ENCODE measurements around the gene DIMT1.

The DIMT1 gene

GRCh38 chr5:62412549-62413329, 9.0 kb upstream of the DIMT1 start, which contains the start of gene IPO11 (continued):
- TF ChIP-seq PRDM2 (tag by site-specific recombination; IDR thresholded peaks at IDR 0.05; ENCODE audit: borderline replicate concordance) (no peak), BCL11A (tag by site-specific recombination; IDR thresholded peaks at IDR 0.05; ENCODE audit: low read depth) (no peak), ZNF792 (tag by site-specific recombination; IDR thresholded peaks at IDR 0.05) (no peak), ZNF391 (tag by site-specific recombination; IDR thresholded peaks at IDR 0.05; ENCODE audit: borderline replicate concordance, low read depth) (peak; percentile 41; the same call in 1 of the 2 replicates), OVOL3 (tag by site-specific recombination; IDR thresholded peaks at IDR 0.05) (0 out of 2 replicates have a peak, but pooled peaks have one; percentile 29), REST (tag by site-specific recombination; IDR thresholded peaks at IDR 0.05) (peak; percentile 32; the same call in 1 of the 2 replicates), SP7 (tag by site-specific recombination; IDR thresholded peaks at IDR 0.05) (peak; percentile 73), WT1 (tag by site-specific recombination; IDR thresholded peaks at IDR 0.05) (peak; percentile 39; the same call in 1 of the 2 replicates), ZBTB26 (tag by site-specific recombination; optimal IDR thresholded peaks at IDR 0.05) (peak; percentile 68), INSM2 (tag by site-specific recombination; IDR thresholded peaks at IDR 0.05) (peak; percentile 23; the same call in 1 of the 2 replicates), ZSCAN4 (tag by site-specific recombination; IDR thresholded peaks at IDR 0.05) (no peak; the same call in 1 of the 2 replicates), ZSCAN18 (tag by site-specific recombination; IDR thresholded peaks at IDR 0.05) (no peak), EGR2 (tag by site-specific recombination; IDR thresholded peaks at IDR 0.05; ENCODE audit: low read depth) (peak; percentile 97)
